H9 (cell line): ENCODE data around the gene ITGB7. TPM values are rescaled to one million over a fixed set of nuclear protein-coding genes. Genes with fewer than 3 reads are reported as not detected.

Experiments used
- DNase-seq: peaks from one replicate; pipeline ENCODE4 v3.0.0-alpha.2; 2017
- H2AFZ ChIP-seq: one replicate; pipeline ENCODE4 v1.6.1; 2013; ENCODE audit warnings: mild to moderate bottlenecking, low read length, control low read depth, moderate library complexity
- H2AK5ac ChIP-seq: 2 replicates; pipeline ENCODE4 v1.6.1; 2013; ENCODE audit warnings: low read length, control low read depth, mixed read lengths; ENCODE audit not compliant: insufficient read length
- H2BK120ac ChIP-seq: one replicate; pipeline ENCODE4 v1.6.1; 2013; ENCODE audit warnings: low read depth, mild to moderate bottlenecking, low read length, control low read depth, inconsistent platforms; ENCODE audit not compliant: poor library complexity, severe bottlenecking
- H2BK12ac ChIP-seq: 2 replicates; pipeline ENCODE4 v1.6.1; 2013; ENCODE audit warnings: low read length, control low read depth, mixed read lengths, low read depth; ENCODE audit not compliant: insufficient read length
- H2BK15ac ChIP-seq: 2 replicates; pipeline ENCODE4 v1.6.1; 2013; ENCODE audit warnings: low read depth, low read length, control low read depth
- H2BK20ac ChIP-seq: one replicate; pipeline ENCODE4 v1.6.1; 2013; ENCODE audit warnings: low read depth, mild to moderate bottlenecking, low read length, control low read depth, inconsistent platforms; ENCODE audit not compliant: poor library complexity, severe bottlenecking
- H2BK5ac ChIP-seq: 2 replicates; pipeline ENCODE4 v1.6.1; 2013; ENCODE audit warnings: low read length, control low read depth, mixed read lengths; ENCODE audit not compliant: insufficient read length
- H3K14ac ChIP-seq: 2 replicates; pipeline ENCODE4 v1.6.1; 2013; ENCODE audit warnings: low read length, control low read depth; ENCODE audit not compliant: insufficient read depth
- H3K18ac ChIP-seq: 2 replicates; pipeline ENCODE4 v1.6.1; 2013; ENCODE audit warnings: low read depth, mild to moderate bottlenecking, mixed read lengths, low read length, control low read depth; ENCODE audit not compliant: insufficient read length
- H3K23ac ChIP-seq: 2 replicates; pipeline ENCODE4 v1.6.1; 2013; ENCODE audit warnings: low read length, control low read depth, mixed read lengths, low read depth; ENCODE audit not compliant: insufficient read length
- H3K23me2 ChIP-seq: 2 replicates; pipeline ENCODE4 v1.6.1; 2013; ENCODE audit warnings: low read depth, mild to moderate bottlenecking, mixed read lengths, low read length, control low read depth; ENCODE audit not compliant: insufficient read length, poor library complexity, severe bottlenecking
- H3K27ac ChIP-seq: 2 replicates; pipeline ENCODE4 v1.5.1; 2013; ENCODE audit warnings: low read length, control low read depth, mixed read lengths, low read depth; ENCODE audit not compliant: insufficient read length
- H3K27me3 ChIP-seq: 2 replicates; pipeline ENCODE4 v1.6.1; 2013; ENCODE audit warnings: low read length, control low read depth, inconsistent platforms; ENCODE audit not compliant: insufficient read depth
- H3K4ac ChIP-seq: 2 replicates; pipeline ENCODE4 v1.6.1; 2013; ENCODE audit warnings: low read depth, mild to moderate bottlenecking, control low read depth, inconsistent platforms, low read length, moderate library complexity
- H3K4me1 ChIP-seq: 2 replicates; pipeline ENCODE4 v1.6.1; 2013; ENCODE audit warnings: low read length, control low read depth, inconsistent platforms; ENCODE audit not compliant: insufficient read depth
- H3K4me2 ChIP-seq: 2 replicates; pipeline ENCODE4 v1.6.1; 2013; ENCODE audit warnings: low read length, control low read depth, mixed read lengths; ENCODE audit not compliant: insufficient read length, insufficient read depth
- H3K56ac ChIP-seq: 2 replicates; pipeline ENCODE4 v1.6.1; 2013; ENCODE audit warnings: low read depth, mild to moderate bottlenecking, mixed read lengths, low read length, control low read depth; ENCODE audit not compliant: insufficient read length
- H3K79me1 ChIP-seq: 2 replicates; pipeline ENCODE4 v1.6.1; 2013; ENCODE audit warnings: low read depth, mild to moderate bottlenecking, moderate library complexity, low read length, control low read depth, inconsistent platforms; ENCODE audit not compliant: insufficient read depth, poor library complexity, severe bottlenecking
- H3K79me2 ChIP-seq: 2 replicates; pipeline ENCODE4 v1.6.1; 2013; ENCODE audit warnings: low read length, control low read depth, inconsistent platforms; ENCODE audit not compliant: insufficient read depth
- H3K9ac ChIP-seq: 2 replicates; pipeline ENCODE4 v1.6.1; 2013; ENCODE audit warnings: low read length, control low read depth, mixed read lengths; ENCODE audit not compliant: insufficient read length; ENCODE audit errors: extremely low read depth
- H3K9me3 ChIP-seq: one replicate; pipeline ENCODE4 v1.6.1; 2013; ENCODE audit warnings: low read depth, low read length, inconsistent platforms; ENCODE audit not compliant: control insufficient read depth
- H3T11ph ChIP-seq: one replicate; pipeline ENCODE4 v1.6.1; 2013; ENCODE audit warnings: mild to moderate bottlenecking, low read length, control low read depth, inconsistent platforms
- H4K20me1 ChIP-seq: one replicate; pipeline ENCODE4 v1.6.1; 2013; ENCODE audit not compliant: control insufficient read depth, insufficient read length, insufficient read depth
- H4K5ac ChIP-seq: 2 replicates; pipeline ENCODE4 v1.6.1; 2013; ENCODE audit warnings: low read depth, mild to moderate bottlenecking, mixed read lengths, low read length, control low read depth; ENCODE audit not compliant: insufficient read length
- H4K8ac ChIP-seq: replicated peaks from 2 replicates; pipeline ENCODE4 v1.6.1; 2013; ENCODE audit warnings: low read length, control low read depth, mixed read lengths, low read depth; ENCODE audit not compliant: insufficient read length
- H4K91ac ChIP-seq: 2 replicates; pipeline ENCODE4 v1.6.1; 2013; ENCODE audit warnings: low read depth, mild to moderate bottlenecking, moderate library complexity, mixed read lengths, low read length, control low read depth; ENCODE audit not compliant: insufficient read length
- H3K27ac Mint-ChIP-seq, 3 experiments: 2 replicates in 2 of 3; 3 replicates in 1 of 3; pipeline ENCODE4 v1.8.0; 2020 to 2021; ENCODE audit warnings: mixed read lengths in 3 of 3, mild to moderate bottlenecking in 1 of 3, moderate library complexity in 1 of 3
- H3K27me3 Mint-ChIP-seq: 2 replicates; pipeline ENCODE4 v1.8.0; 2021; ENCODE audit warnings: low read depth, mild to moderate bottlenecking, moderate library complexity, mixed read lengths
- H3K36me3 Mint-ChIP-seq, 3 experiments: 2 replicates in 2 of 3; 3 replicates in 1 of 3; pipeline ENCODE4 v1.8.0; 2020 to 2021; ENCODE audit warnings: low read depth in 3 of 3, mixed read lengths in 3 of 3; ENCODE audit not compliant: insufficient read depth in 1 of 3
- H3K4me1 Mint-ChIP-seq, 2 experiments: 2 replicates each; pipeline ENCODE4 v1.8.0; 2020; ENCODE audit warnings: mixed read lengths in 2 of 2
- H3K4me3 Mint-ChIP-seq, 2 experiments: 2 replicates in 1 of 2; 3 replicates in 1 of 2; pipeline ENCODE4 v1.8.0; 2020 to 2021; ENCODE audit warnings: mild to moderate bottlenecking in 2 of 2, mixed read lengths in 2 of 2, moderate library complexity in 1 of 2
- H3K9me3 Mint-ChIP-seq, 2 experiments: 2 replicates in 1 of 2; 3 replicates in 1 of 2; pipeline ENCODE4 v1.8.0; 2020; ENCODE audit warnings: mild to moderate bottlenecking in 2 of 2, mixed read lengths in 2 of 2, moderate library complexity in 1 of 2
- CTCF ChIP-seq: fragments of 200-600 bp; sonication (generic); conservative IDR thresholded peaks from 3 replicates; pipeline ENCODE4 v1.8.0; 2021; ENCODE audit warnings: antibody characterized with exemption, mild to moderate bottlenecking
- whole genome bisulfite sequencing: extraction: QIAGEN DNeasy Blood & Tissue Kit; methylation state at CpG from one replicate; pipeline ENCODE4 v1.1.7; 2013; ENCODE audit warnings: missing lambda C conversion rate, low lambda C conversion rate, mixed read lengths; ENCODE audit not compliant: insufficient read length; ENCODE audit errors: extremely low coverage; 5-methylcytosine and 5-hydroxymethylcytosine counted together
- total RNA-seq: library from RNA; stranded (reverse); gene quantifications from 2 replicates; pipeline ENCODE4 v1.2.1, GENCODE V29; 2021

The ITGB7 gene
- total RNA-seq, 1 experiment from 2014 or later, result 0.39 TPM

- Mint-ChIP-seq H3K27ac (no peak overlapping the region), H3K4me1 (peaks cover 54 to 55% of the 10 kb centered on the region in 2 experiments), H3K27me3 (peaks cover 4% of the 10 kb centered on the region), H3K36me3 (peaks cover 20 to 59% (median 58%) of the 10 kb centered on the region in 3 experiments; a peak in 6 of 7 replicates), H3K9me3 (no peaks in the 10 kb centered on the region; a peak in 2 of 5 replicates), H3K4me3 (no peak overlapping the region; a peak in 1 of 5 replicates)
- Histone ChIP-seq H3K56ac (no peak overlapping the region), H2AK5ac (no peak overlapping the region), H2BK5ac (no peak overlapping the region), H3K79me2 (no peaks in the 10 kb centered on the region), H3K4me1 (peaks cover 32% of the 10 kb centered on the region; the same call in 1 of the 2 replicates), H3K4me2 (no peak overlapping the region), H4K5ac (no peak overlapping the region), H4K8ac (no peak overlapping the region), H3T11ph (no peak overlapping the region), H2AFZ (no peak overlapping the region), H3K4ac (no peak overlapping the region), H4K91ac (no peak overlapping the region), H3K27me3 (no peaks in the 10 kb centered on the region), H3K9me3 (no peaks in the 10 kb centered on the region), H3K18ac (no peak overlapping the region), H2BK20ac (no peak overlapping the region), H3K79me1 (no peaks in the 10 kb centered on the region), H4K20me1 (no peaks in the 10 kb centered on the region), H2BK15ac (no peak overlapping the region), H3K14ac (no peak overlapping the region), H3K23me2 (no peaks in the 10 kb centered on the region), H3K23ac (no peak overlapping the region), H3K9ac (no peak overlapping the region), H3K27ac (no peak overlapping the region), H2BK120ac (no peak overlapping the region), H2BK12ac (no peak overlapping the region)
- WGBS, result no CpG with 5 or more reads among the region's 12 CpGs
- no peak for DNase-seq
- no peak for TF ChIP-seq CTCF
Observed at GRCh38 chr12:53212931-53213330, 5.9 kb upstream of the ITGB7 start.
